Fibroblast of pulmonary artery (primary cell): ENCODE results near the gene COL9A2.
A peak's percentile ranks its signal among the peaks of the same experiment; 100 is the strongest.

Experiments used
- DNase-seq: peaks from one replicate; pipeline ENCODE4 v3.0.0-alpha.2; 2010; ENCODE audit warnings: low read depth
- H3K4me3 ChIP-seq: replicated peaks from 2 replicates; pipeline ENCODE4 v1.5.1; 2011; ENCODE audit warnings: low read depth, mild to moderate bottlenecking, control low read depth, low read length, moderate library complexity
- TF ChIP-seq, protein P1 (sequence below): IDR thresholded peaks from 2 replicates; pipeline ENCODE4 v1.5.1; 2011; ENCODE audit warnings: mild to moderate bottlenecking, control low read depth, low read length, inconsistent platforms; ENCODE audit errors: missing control alignments

Gene COL9A2

DNA sequence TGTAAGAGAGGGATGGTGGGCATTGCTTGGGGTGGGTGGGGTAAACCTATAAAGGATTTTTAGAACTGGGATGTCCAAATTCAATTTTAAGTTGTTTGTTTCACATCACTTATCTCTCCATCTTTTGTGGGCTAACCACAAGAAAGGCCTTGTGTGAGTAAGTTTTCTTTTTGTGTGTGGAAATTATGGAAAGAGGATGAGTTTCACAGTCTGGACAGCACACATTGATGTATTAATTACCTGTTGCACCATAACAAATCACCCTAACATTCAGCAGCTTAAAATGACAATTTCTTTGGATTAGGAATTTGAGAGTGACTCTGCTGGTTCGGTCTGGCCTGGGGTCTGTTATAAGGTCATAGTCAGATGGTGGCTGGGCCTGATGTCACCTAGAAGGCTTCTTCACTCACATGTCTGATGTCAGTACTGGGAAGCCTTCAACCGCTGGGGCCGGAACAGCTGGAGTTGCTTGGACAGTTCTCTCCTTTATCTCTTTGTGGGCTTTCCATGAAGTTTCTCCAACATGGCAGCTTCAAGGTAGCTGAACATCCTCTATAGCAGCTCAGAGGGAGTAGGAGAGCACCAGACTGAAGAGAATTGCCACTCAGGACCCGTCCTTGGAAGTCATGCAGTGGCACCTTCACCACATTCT, 2.0 kb upstream of the COL9A2 start:
- DNase-seq = no peak
- H3K4me3 ChIP-seq = no peak overlapping the region
- TF ChIP-seq, protein P1, sequence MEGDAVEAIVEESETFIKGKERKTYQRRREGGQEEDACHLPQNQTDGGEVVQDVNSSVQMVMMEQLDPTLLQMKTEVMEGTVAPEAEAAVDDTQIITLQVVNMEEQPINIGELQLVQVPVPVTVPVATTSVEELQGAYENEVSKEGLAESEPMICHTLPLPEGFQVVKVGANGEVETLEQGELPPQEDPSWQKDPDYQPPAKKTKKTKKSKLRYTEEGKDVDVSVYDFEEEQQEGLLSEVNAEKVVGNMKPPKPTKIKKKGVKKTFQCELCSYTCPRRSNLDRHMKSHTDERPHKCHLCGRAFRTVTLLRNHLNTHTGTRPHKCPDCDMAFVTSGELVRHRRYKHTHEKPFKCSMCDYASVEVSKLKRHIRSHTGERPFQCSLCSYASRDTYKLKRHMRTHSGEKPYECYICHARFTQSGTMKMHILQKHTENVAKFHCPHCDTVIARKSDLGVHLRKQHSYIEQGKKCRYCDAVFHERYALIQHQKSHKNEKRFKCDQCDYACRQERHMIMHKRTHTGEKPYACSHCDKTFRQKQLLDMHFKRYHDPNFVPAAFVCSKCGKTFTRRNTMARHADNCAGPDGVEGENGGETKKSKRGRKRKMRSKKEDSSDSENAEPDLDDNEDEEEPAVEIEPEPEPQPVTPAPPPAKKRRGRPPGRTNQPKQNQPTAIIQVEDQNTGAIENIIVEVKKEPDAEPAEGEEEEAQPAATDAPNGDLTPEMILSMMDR = no peak

DNA sequence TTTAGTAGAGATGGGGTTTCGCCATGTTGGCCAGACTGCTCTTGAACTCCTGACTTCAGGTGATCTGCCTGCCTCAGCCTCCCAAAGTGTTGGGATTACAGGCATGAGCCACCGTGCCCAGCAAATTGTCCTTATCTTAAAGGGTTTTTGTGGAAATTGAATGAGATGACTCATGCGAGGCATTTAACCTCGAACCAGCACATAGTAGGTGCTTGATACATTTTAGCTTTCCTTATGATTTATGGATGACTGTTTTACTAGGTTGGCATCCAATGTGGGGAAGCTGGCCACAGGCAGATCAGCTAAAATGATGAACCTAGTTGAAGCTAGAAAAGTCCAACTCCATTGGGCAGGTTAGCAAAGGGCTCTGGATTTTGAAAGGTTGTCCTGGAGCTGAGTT, 1.4 kb upstream of the COL9A2 start:
- no peak overlapping the region for H3K4me3 ChIP-seq
- no peak for DNase-seq
- TF ChIP-seq, protein P1 = no peak

DNA sequence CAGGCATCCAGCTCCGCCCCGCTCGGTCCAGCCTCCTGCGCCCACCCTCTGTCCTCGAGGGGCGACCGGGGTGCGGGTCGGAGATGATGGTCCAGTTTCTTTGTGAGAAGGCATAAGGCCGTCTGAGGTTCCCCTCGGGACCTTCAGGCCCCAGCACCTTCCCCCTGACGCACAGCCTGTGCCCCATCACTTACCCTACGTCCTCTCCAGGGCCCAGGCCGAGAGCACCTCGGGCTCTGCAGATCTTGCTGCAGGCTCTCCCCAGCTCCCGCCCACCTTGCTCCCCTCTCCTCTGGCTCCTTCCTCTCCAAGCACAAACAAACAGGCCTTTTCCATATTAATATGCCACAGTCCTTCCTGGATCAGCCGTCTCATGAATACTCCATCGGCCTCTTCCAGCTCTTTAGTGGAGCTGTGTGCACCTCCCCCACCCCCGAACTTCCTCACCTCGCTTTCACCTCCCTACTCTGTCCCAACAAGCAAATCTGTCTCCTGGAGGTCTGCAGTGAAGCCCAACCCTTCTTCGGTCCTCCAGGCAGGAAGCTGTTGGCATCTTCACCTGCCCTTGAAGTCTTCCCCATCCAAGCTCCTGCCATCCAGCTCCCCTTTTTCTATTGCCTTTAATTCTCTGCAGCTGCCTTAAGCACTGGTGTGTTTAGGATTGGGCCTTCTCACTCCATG, 448 bp upstream of the COL9A2 start:
- DNase-seq = no peak
- H3K4me3 ChIP-seq = no peak overlapping the region
- TF ChIP-seq, protein P1 = no peak

DNA sequence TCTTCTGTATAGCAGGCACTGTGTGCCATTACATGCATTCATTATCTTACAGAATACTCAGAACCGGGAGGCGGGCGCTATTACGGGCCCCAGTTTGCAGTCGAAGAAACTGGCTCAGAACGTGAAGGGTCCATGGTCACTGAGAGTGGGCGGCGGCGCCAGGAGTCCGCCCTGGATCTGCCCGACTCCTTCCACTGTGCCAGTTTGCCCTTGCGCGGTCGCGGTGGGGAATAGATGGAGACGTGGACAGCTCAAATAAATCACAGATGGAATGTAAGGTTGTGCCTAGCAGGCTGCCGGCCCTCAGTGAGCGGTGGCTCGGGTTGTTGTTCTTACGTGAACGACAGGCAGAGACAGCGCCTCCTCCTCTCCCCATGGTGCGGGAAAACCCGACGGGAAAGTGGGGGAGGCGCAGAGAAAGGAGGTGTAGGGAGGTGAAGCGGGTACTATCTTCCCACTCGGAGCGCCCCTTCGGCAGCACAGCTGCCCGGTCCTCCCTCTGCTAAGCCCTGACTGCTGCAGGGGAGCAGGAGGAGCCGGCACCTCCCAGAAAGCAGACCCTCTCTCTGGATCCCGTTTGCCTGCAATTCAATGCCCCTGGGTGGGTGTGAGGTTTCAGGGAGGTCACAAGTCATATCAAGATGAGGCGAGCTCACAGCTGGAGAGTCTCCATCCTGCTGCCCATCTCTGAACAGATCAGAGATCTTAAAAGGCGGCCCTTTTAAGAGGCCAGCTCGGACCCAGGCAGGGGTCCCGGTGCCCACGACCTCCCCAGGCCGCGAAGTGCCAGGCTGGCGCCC, 1.1 kb downstream of the COL9A2 start:
- TF ChIP-seq, protein P1 = no peak
- DNase-seq = no peak
- H3K4me3 ChIP-seq = peak overlapping the region; percentile 42

DNA sequence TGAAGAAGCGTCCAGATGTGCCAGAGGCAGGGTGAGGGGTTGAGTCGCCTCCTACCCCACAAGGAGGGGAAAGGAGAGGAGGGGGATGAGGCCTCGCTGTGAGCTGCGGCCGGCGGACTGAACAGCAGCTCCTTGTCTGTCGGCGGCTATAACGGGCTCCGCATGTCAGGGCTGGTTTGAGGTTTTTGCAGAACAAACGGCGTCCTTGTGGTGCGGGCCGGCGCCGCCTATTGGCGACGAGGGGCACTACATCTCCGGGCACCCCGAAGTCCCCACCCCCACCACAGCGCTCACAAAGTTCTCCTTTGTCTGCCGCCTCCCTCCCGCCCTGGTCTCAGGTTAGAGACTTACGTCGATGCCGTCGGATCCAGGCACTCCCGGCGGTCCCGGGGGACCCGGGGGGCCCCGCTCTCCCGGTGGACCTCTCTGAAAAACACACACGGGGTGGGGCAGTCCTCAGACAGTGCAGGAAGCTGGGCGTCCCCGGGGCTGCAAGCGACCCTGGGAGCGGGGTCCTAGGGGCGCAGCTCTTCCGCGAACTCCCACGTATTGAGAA, 1.8 kb downstream of the COL9A2 start:
- peak overlapping the region; percentile 42 for H3K4me3 ChIP-seq
- DNase-seq = peak; percentile 90
- TF ChIP-seq, protein P1 = peak; percentile 86

DNA sequence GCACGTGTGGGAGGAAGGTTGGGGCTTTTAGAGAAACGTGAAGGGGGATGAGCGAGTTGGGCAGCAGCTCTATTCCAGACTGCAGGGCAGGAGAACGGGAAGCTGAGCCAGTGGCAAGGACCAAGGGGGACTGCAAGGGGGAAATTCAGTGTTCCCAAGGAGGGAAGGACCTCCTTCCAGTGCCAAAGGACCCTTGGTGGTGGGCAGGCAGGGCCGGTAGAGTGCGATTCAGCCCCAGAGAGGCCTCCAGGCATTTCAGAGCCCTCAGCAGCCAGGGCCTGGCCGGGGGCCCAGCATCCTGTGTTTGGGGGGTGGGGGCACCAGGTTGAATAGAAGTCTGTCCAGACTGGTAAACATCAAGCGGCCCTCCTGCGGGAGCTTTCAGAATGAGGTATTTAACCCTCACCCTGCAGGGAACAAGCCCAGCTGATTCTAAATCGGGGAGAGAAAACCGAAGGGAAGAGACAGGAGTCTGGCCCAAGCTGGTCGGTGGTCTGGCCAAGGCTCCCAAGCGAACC, 2.3 kb downstream of the COL9A2 start:
- DNase-seq = no peak
- H3K4me3 ChIP-seq = peak overlapping the region; percentile 42
- TF ChIP-seq, protein P1 = no peak
